ENCODE results near the gene ZRANB3.

ZRANB3 gene

DNA sequence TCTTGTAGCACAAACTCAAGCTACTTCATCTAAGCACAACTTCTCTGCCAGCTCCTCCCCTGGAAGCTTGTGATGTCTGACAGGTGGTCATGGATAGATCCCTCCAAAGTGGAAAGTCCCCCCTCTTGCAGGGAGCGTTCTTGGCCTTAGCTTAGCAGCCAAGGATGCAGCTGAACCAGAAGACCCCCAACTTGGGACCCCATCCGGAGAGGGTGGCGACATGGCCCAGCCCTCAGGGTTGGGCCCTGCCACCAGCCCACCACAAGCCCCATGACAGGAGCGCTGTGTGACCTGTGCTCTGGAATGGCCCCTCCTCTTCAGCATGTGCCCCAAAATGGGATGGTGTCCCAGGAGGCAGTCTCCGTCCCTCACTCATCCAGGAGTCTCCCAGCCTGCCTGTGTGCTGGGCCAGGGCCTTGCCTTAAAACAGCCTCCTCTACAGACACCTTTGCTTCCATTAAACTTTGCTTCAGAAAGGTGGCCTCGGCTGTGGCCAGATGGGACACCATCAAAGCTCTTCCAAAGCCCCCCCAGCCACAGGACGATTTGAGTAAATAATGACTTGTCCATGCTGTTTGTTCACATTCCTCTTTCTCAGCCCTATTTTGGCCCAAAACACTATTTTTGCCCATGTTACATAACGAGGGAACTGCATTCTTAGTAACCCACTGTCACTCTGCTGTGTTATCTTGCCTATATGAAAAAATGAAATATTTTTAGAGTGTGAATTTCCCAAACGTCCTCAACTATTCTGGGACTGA lies 356.8 kb downstream of the ZRANB3 start:
- DNase-seq (ENCODE audit: low spot score) = no peak

DNA sequence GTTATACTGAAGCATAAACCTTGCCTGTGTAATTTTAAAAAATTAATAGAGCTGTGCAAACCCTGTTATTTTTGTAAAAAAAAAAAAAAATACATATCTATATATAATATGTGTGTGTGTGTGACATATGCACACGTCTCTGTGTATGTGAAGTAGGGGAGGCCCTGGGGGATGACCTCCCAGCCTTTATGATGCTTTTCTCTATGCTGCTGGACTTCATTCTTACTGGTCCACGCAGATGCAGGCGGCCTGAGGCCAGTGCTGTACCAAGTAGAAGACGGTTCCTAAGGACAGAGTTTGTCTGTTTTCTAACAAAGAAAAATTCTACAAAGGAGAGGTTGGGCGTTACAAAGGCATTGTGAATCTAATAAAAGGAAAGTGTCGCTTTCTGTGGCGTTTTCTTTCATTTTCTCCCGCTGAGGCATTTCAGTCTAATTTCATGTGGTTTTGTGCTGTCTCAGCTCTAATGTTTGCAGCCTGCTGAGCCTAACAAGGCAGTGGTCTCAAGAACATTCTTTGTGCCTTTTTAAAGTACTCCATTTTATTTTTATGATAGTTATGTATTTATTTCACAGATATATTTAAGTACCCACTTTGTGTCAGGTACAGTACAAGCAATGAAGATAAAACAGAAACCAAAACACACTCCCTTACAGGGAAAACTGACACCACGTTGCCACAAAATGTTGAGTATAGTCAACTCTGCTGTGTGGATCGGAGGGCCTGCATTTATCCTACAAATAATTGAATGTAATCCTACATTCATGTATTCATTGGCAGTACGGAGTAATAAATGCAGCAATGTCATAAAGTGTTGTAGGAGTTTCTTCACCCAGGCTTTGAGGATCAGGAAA lies 360.9 kb downstream of the ZRANB3 start:
- no peak for DNase-seq (ENCODE audit: low spot score)

DNA sequence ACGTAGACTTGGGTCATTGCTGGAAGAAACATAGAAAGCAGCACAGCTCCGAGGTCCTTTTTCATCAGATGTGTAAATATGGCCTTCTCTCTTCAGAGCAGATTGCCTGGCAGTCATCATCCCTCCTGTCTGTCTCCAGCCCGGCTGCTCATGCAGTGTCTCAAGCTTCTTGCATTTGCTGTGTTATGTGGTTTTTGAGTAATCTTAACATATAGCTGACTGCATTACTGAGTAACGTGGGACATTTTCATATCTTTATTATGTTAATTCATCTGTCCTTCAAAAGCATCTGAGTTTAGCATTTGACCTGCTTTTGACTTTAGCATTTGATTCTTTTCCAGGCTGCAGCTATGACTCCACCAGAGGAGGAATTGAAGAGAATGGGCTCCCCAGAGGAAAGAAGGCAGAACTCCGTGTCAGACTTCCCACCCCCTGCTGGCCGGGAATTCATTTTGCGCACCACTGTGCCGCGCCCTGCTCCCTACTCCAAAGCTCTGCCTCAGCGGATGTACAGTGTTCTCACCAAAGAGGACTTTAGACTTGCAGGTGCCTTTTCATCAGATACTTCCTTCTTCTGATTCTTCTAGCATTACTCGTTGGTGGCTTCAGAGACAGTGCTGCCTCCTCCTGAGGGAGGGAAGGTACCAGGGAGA lies 362.7 kb downstream of the ZRANB3 start:
- no peak for DNase-seq (ENCODE audit: low spot score)

DNA sequence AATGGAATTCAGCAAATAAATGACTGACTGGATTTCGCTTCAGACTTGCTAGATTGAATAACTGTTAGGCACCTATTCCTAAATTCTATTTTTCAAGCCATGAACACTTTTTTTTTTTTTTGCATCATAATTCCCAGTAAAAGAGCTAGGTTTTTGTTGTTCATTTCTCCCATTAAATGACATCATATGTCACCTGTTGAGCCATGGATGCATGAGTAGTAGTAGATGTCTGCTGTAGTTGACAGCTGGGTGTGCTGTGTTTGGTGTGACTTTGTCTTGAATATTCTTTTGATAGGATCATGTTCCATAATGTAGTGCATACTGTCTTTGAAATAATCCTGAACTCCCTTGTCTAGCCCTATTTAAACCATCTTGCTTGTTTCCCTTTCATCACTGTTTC lies 363.7 kb downstream of the ZRANB3 start:
- no peak for DNase-seq (ENCODE audit: low spot score)

DNA sequence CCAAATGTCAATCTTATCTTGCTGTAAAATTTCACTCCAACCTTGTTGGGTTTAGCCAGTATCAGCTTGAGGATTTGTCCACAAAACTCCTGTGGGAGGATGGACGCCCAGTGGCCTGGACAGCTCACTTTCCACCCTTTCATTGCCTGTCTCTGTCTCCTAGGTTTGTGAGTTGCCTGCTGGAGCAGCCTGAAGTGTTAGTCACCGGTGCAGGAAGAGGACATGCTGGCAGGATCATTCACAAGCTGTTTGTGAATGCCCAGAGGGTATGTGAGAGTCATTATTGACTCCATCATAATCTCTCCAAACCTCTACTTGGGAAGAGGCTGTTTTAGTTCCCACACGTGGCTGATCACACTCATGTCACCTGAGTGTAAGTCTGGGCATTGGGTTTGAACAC lies 366.6 kb downstream of the ZRANB3 start:
- no peak for DNase-seq (ENCODE audit: low spot score)

DNA sequence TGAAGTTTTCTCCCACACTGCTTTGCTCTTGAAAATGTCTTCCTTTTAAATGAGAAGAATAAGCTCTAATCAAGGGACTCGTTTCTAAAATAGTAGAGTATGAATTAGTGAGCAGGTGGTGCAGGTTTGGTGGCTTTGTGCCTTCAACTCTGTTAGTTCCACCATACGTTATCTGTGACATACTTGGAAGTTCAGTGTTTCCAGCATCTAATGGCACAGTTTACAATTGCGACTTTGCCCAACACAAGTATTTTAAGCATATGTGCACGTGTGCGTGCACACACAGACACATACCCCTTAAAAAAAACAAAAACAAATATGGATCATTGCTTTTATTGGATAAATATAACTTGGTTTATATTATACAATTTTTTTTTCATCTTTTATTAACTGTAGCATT lies 367.1 kb downstream of the ZRANB3 start:
- no peak for DNase-seq (ENCODE audit: low spot score)

DNA sequence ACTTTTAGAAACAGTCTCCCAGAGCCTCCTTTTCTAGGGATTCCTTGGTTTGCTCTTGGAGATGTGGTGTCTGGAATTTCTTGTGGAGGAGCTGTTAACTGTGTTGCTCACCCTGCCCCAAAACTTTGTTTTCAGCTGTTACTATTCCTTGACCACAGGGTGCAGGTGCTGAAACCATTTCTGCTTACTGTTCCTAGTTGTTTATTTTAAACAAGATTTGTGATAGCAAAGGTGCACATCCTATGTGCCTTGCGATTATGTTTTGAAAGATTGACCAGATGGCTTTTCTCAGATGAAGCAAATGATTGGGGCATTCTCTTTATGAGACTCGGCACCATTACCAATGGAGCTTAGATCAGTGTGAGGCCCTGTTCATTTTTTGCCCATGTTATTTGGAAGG lies 367.7 kb downstream of the ZRANB3 start:
- no peak for DNase-seq (ENCODE audit: low spot score)

DNA sequence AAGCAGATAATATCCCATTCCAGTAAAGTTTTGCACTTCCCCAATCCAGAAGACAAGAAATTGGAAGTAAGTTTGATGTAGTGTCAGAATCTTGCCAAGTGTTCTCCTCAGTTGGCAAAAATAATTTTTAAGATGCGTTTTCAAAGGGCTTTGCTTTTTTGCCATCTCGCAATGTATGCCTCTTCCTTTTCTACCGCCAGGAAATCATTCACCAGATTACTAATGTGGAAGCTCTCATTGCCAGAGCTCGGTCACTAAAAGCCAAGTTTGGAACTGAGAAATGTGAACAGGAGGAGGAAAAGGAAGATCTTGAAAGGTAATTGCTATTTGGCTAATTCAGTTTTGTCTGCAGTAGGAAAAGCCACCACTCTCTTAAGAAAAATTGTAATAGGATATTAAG lies 368.2 kb downstream of the ZRANB3 start:
- DNase-seq (ENCODE audit: low spot score) = no peak

DNA sequence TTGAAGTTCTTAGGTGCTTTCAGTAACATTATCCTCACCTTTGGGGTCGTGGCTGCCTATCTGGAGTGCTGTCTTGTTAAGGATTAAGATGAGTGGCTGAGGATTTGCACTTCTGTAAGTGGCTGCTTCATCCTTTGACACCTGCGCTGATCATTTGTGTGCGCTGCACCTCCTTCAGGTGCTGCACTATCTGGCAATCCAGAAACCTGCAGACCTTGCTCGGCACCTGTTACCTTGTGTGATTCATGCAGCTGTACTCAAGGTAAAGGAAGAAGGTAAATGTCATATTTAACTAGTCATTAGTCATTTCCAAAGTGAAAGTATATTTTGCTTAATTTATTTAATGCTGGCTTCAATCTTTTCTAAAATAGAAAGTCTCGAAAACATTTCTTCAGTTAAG lies 368.6 kb downstream of the ZRANB3 start:
- DNase-seq (ENCODE audit: low spot score) = no peak

DNA sequence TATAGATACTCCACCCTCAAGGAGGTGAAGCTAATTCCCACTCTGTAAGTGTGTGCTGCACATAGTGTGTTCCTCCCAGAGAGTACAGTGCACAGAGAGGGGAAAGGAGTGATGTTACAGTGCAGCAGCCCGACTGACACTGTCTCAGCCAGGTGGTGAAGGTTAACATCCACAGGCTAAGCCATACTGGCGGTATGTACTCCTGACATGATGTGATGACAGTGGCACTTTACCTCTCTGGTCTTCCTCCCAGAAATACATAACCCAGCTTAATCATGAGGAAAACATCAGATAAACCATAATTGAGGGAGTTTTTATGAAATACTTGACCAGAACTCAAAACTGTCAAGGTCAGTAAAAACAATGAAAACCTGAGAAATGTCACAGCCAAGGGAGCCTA lies 371.8 kb downstream of the ZRANB3 start:
- no peak for DNase-seq (ENCODE audit: low spot score)

DNA sequence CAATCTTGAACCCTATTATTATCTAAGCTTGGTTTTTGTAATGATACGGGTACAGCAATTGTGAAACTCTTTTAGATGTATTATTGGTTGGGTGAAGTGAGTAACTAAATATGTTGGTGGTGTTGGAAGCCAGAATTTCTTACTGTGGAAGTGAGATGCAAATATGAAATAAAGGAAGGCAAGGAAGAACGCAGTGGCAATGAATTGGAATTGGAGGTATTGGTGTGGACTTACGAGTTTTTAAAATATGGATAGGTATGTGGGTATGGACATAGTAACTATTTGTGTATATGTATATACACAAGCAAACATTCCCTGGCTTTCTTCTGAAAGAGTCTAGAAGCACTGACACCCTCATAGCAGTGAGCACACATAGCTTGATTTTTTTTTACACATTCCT lies 373.2 kb downstream of the ZRANB3 start:
- DNase-seq (ENCODE audit: low spot score) = no peak

DNA sequence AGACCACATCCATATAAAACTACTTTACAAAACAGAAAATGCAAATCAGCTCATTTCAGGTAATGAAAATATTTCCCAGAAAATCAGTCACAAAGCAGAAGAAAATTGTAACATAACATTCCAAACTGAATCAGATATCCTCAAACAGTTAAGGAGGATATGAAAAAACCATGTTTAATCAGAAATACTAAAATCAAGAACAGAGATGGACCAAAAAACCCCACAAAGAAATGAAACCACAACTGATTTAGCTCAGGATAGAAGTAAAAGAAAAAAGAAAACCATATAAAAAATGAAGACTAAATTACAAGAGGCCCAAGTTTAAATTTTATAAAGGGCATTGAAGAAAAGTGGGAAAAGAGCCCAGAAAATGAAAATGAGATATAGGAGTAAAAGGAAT lies 376.1 kb downstream of the ZRANB3 start:
- DNase-seq (ENCODE audit: low spot score) = no peak

DNA sequence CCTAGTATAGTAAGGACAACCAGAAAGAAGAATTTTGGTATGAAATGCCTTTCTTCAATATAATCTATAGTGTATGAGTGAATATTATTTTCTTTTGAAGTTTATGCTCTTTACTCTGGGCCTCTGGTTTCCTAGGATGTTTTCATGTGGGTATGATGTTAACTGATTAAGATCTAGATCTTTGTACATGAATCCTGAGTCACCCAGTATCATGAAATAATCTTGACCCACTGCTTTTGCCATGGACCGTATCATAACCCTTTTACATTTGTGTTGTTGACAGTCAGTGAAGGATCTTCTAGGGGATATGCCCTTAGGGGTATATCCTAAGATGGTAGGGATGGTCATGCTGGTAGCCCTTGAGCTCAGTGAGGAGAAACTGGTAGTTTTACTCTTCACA lies 378.7 kb downstream of the ZRANB3 start:
- DNase-seq (ENCODE audit: low spot score) = no peak

DNA sequence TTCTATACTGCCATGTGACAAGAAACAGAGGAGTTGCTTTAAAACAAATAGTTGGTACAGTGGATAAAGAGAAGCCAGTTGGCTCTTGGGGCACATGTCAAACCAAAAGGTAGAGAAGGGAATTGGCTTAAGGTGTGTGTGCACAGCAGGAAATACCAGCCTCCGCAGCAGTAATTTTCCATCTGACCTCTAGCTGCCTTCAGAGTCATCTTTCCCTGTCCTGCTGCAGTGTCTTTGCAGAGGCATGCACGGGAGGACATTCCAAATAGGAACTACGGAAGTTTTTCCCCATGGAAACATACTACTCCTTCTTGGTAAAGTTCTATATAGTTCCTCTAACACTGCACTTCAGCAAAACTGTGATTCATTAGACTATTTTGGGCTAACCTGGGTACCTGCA lies 379.4 kb downstream of the ZRANB3 start:
- DNase-seq (ENCODE audit: low spot score) = no peak

DNA sequence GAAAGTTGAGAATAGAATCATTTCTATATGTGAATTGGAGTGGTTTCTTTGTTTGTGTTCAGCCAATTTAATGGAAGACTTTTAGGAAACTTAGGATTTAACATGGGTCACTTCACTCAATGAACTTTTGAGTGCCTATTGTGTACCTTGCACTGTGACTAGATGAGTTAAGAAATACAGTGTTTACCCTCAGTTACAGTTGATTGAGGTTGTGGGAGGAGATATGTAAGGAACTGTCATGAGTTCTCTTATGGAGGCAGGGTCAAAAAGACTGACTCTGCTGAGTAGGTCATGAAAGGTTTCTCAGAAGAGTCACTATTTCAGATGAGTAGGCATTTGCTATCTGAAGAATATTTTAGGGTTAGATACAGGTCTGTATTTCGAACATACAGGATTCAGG lies 380.3 kb downstream of the ZRANB3 start:
- DNase-seq (ENCODE audit: low spot score) = no peak

DNA sequence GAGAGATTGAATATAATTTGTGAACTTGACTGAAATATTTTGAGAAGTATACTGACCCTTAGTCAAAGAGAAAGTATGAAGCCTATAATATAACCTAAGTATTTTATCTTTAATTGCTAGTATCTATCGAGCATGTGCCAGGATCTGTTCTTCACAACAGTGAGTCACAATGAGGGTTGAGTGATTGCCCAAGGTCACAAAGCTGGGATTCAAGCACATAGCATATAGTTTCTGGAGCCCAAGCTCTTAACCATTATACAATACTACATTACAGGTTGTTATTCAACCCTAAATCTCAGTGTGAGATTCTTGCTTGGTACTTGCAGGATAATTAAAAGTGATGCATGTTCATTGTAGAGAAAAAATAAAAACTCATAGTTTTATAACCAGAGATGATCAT lies 381.8 kb downstream of the ZRANB3 start:
- DNase-seq (ENCODE audit: low spot score) = no peak

DNA sequence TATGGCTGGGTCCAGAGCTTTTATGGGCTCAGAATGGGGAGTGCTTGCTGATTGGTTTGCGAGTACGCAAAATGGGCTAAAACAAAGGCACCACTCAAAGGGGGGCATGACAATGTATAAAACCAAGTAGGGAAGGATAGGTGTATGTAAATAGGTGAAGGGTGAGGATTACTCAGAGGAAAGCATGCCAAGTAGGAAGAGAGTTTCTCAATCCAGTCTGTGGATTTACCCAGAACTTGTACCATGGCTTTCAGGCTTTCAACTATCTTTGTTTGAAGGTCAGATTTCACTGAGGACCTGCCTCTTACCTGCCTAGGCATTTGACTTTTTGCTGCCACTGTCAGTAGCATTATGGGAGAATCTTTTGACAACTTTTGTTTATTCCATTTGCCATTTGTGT lies 386.7 kb downstream of the ZRANB3 start:
- DNase-seq (ENCODE audit: low spot score) = no peak

DNA sequence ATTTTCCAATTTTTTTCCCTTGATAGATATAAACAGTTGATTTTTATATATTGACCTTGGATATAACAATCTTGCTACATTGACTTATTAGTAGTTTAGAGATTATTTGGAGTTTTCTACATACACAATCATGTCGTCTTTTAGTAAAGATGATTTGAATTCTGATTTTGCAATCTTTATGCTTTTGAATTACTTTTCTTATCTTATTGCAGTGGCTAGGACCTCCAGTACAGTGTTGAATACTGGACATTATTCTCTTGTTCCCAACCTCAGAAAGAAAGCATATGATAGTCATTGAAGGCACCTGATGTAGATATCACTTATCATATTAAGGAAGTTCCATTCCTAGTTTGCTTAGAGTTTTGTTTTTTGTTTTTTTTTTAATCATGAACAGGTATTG lies 388.7 kb downstream of the ZRANB3 start:
- no peak for DNase-seq (ENCODE audit: low spot score)

DNA sequence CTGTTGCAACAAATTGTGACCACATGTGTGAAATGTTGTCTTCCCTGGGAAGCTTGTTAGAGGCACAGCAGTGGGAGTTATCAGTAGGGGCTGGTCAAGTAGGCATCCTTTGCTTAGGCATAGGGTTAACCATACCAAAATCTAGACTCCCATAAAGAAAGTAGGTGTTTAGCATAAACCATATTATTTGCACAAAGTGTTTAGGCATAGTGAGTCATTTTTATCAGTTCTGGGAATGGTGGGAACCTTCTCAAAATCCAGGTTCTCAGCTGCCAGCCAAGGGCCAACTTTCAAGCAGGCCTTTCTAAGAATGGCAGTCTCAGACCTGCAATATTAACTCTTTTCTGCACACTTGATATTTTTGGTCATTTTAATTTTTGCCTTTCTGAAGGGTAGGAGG lies 390.4 kb downstream of the ZRANB3 start:
- no peak for DNase-seq (ENCODE audit: low spot score)

DNA sequence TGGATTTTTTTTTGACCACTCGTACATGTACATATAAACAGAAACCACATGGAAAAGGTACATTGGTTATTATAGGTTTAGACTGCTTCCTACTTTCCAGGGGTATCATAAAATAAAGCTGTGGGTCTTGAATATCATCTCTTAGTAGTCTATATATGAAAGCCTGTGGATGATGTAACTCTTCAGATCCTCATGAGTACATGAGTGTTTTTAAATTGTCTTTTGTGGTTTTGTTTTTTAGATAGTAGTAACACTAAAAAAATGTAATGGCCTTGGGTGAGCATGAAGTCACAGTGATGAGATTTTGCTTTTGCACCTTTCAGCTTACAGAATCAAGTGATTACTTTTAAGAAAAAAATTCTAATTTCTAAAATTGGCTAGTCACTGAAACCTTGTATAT lies 398.7 kb downstream of the ZRANB3 start:
- no peak for DNase-seq (ENCODE audit: low spot score)

DNA sequence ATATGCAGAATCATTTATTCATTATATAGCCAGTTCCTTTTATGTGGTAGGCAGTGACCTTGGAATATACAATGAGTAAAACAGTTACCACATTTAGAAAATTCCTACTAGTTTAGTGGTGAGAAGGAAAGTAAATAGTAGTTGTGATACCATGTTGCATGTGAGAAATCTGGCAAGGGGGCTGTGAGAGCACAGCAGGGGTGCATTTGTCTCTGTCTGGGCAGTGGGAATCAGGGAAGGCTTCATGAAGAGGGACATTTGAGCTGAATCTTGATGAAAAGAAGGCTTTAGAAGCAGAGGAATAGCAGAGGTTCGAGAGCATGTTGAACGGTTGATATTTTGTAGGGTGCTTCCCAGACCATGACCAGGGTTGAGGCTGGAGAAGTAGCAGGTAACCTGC lies 400.3 kb downstream of the ZRANB3 start:
- DNase-seq (ENCODE audit: low spot score) = no peak

DNA sequence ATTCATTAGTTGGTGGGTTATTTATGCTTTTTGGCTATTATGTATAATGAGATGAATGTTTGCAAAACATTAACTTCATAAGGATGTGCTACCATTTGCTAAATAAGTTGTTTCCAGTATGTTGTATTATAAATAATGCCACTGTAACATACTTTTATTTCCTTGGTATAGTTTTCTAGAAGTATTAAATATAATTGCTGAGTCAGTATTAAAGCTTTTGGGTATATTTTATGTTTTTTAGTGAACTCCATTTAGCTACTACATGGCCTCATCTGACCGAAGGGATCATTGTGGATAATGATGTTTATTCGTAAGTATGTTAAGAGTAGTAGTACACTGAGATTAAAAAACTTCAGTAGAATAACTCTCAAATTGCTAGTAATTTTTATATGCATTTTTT lies 405.1 kb downstream of the ZRANB3 start:
- no peak for DNase-seq (ENCODE audit: low spot score)
